Measurements from ENCODE around the gene MARCHF9.
"Not testable (repeated sequence)": the region's sequence is repeated elsewhere in the genome, so short reads cannot be mapped to it uniquely, and the experiment has no call there.

Gene MARCHF9, protein sequence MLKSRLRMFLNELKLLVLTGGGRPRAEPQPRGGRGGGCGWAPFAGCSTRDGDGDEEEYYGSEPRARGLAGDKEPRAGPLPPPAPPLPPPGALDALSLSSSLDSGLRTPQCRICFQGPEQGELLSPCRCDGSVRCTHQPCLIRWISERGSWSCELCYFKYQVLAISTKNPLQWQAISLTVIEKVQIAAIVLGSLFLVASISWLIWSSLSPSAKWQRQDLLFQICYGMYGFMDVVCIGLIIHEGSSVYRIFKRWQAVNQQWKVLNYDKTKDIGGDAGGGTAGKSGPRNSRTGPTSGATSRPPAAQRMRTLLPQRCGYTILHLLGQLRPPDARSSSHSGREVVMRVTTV
- total RNA-seq = 46.4 to 65.9 reads per million in 2 donors

- peak; percentile 59 for DNase-seq
Observed at GRCh38 chr12:57754411-57755193, at the start of gene MARCHF9. TSS of gene MARCHF9 (plus strand) at chr12:57755103. CDS start at chr12:57755529, 426 bp downstream.

- no peak for DNase-seq
Observed at GRCh38 chr12:57707250-57707649, 47.7 kb upstream of the MARCHF9 start.

DNA sequence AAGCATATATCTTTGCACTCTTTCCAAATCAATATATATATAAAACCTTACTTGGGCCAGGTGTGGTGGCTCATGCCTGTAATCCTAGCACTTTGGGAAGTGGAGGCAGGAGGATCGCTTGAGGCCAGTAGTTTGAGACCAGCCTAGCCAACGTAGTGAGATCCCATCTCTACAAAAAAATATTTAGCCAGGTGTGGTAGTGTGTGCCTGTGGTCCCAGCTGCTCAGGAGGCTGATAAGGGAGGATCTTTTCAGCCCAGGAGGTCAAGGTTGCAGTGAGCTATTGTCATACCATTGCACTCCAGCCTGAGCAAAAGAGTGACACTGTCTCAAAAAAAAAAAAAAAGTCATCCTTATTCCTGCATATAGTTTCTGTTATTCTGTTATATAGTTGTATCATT lies 46.6 kb upstream of the MARCHF9 start:
- DNase-seq = no peak

DNA sequence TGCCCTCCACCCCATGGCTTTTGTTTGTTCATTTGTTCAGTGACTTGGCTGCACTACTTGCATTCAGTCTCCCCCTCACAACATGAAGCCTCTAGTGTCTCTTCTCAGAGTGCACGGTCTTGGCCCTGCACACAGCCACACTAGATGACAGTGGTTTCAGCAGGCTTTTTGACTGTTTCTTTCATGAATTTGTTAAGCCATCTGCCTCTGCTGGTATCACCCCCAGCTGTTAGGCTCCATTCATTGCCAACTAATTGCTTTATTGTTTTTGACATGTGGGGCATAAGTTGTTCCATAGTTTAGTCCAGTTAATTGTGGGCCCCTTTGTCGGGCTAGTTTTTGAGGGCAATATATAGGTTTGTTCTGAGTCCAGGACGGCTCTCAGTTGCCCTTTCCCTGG lies 42.2 kb upstream of the MARCHF9 start:
- DNase-seq = no peak

DNA sequence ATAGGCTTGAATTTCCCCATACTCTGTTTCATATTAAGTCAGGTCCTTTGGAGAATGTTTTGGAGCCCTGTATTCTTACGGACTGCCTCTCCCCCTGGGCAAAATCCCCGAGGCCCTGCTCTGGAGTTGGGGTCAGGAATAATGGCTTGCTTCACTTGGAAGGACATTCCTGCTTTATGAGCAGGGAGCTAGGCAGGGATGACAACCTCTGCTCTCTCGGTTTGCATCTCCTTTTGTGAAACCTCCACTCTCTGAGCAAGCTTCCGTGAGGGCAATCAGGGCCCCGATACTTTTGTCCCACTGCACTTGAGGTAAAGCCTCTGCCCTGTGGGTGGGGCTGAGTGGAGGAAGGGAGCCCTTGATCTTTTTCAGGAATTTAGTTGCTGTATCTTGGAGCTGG lies 41.7 kb upstream of the MARCHF9 start:
- no peak for DNase-seq

DNA sequence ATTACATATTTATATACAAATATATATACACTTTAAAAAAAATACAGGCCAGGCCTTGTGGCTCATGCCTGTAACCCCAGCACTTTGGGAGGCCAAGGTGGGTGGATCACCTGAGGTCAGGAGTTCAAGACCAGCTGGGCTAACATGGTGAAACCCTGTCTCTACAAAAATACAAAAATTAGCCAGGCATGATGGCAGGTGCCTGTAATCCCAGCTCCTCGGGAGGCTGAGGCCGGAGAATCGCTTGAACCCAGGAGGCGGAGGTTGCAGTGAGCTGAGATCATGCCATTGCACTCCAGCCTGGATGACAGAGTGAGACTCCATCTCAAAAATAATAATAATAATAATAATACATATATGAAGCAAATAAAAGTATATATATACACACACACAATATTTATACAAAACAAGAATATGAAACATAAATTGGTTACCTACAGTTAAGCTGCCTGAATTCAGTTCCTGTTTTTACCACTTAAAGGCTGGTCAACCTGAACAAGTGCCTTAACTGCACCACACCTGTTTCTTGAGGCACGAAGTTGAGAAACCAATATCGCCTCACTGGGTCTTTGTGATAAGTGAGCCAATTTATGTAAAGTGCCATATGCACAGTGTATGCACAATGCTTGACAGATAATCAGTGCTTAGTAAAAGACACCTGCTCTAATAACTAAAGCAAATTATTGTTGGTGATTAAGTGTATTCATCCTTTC lies 39.7 kb upstream of the MARCHF9 start:
- not testable (repeated sequence) for DNase-seq

GRCh38 chr12:57715786-57716185 lies 39.1 kb upstream of the MARCHF9 start:
- DNase-seq = no peak

GRCh38 chr12:57716305-57716704 lies 38.6 kb upstream of the MARCHF9 start:
- no peak for DNase-seq

DNA sequence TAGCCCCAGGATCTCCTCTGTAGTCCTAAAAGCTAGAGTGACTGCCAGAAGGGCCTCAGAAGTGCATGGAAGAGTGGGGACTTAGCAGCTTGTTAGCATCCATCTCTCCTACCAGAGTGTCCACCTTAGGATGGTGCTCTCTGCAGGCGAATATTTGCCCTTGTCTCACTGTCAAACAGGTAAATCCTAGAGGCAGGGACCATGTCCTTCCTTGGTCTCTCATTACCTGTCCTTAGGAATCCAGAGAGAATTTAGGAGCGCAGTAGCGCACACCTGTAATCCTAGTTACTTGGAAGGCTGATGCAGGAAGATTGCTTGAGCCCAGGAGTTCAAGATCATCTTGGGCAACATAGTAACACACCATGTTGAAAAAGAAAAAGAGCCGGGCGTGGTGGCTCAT lies 37.8 kb upstream of the MARCHF9 start:
- DNase-seq = no peak

- no peak for DNase-seq
Observed at GRCh38 chr12:57717846-57718640, 36.9 kb upstream of the MARCHF9 start.

DNA sequence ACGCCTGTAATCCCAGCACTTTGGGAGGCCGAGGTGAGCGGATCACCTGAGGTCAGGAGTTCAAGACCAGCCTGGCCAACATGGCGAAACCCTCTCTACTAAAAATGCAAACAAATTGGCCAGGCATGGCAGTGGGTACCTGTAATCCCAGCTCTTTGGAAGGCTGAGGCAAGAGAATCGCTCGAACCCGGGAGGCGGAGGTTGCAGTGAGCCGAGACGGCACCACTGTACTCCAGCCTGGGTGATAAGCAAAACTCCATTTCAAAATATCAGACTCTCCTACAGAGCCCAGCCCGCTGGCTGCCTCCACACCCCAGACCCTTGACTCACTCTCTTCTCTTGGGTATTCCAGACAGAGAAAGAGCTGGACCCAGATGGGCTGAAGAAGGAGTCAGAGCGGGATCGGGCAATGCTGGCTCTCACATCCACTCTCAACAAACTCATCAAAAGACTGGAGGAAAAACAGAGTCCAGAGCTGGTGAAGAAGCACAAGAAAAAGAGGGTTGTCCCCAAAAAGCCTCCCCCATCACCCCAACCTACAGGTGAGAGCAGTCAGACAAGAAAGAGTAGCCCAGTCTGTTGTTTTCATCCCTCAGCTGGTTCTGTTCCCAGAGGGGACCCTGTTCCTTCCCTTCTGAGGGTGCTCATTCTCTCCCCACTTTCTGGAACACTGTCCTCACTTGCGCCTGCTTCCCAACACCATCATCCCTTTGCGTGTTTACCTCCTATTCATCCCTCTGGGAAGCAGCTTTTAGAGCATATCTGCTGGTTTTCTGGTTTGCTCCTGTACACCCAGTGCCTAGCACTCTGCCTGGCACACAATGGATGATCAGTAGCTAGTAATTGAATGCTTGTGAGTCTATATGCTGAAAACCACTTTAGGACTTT lies 36.0 kb upstream of the MARCHF9 start:
- DNase-seq = no peak

GRCh38 chr12:57719777-57720605 lies 34.9 kb upstream of the MARCHF9 start:
- DNase-seq = no peak

- DNase-seq = no peak
Observed at GRCh38 chr12:57720606-57721595, 34.0 kb upstream of the MARCHF9 start.

DNA sequence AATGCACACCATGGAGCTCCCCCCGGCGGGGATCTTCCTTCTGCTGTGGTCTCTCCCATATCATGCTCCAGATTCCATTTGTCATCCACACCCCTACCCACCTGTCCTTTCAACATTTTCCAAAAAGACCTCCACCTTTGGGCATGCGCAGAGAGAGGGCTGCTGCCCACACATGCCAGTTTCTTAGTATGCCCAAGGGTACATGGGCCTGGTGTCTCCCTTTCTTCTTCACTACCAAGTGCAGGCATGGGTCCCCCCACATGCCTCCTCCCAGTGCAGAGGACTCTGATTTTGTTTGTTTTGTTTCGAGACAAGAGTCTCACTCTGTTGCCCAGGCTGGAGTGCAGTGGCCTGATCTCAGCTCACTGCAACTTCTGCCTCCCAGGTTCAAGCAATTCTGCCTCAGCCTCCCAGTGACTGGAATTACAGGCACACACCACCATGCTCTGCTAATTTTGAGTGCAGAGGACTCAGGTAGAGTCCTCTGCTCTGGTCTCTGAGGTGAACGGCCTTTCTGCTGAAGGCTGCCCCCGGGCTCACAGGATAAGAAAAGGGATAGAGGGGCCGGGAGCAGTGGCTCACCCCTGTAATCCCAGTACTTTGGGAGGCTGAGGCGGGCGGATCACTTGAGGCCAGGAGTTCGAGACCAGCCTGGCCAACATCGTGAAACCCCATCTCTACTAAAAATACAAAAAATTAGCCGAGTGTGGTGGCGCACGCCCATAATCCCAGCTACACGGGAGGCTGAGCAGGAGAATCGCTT lies 32.9 kb upstream of the MARCHF9 start:
- DNase-seq = not testable (repeated sequence)

DNA sequence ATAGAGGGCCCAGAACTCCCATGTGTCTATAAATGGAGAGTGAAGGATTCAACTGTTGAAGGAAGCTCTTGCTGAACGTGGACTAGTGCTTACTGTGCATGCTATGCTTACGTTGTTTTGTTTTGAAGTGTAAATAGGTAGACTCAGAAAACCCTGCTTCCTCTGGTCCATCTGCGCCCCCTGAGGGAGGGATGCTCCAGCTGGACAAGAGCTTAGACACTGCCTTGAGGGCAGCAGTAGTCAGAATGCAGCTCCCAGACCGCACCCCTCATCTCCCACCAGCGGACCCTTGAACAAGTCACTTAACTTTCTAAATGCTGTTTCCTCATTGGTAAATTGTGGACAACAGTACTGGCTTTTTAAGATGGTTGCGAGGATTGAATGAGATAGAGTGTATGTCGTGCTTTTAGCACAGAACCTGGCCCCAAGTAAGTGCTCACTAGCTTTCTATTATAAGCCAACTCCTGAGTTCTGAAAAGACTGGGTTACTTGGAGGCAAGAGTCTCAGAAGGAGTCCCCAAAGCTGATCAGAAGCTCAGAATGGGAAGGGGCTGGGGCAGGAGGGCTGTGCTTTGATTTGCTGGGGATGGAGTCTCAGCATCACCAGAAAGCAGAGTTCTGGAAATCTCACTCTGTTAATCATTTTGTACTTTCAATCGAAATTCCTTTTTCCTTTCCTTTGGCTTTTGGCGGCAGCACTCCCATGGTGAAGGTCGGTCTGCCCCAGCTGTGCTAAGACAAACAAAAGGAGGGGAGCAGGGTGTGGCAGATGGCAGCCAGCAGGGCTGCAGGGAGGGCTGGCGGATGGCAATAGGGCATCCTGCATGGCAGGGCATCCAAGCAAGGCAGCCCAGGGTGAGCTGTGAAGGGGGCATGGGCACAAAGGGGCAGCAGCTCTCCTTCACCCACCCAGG lies 31.9 kb upstream of the MARCHF9 start:
- DNase-seq = no peak

DNA sequence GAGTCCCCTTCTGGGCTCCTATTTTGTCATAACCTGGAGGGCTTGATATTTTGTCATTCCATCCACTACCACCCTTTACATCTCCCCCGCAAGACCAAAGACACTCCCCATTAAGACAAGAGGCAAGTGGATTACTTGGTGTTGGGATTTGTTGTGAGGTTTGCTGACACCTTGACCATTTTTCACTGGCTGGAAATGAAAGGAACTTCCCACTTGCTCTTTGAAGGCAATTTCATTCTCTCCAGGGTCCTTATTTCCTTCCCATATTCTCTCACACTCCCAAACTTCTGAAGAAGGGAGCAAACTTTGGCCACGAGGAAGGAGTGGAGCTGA lies 31.3 kb upstream of the MARCHF9 start:
- no peak for DNase-seq

Measured in activated gamma-delta T cell (primary cell).